CD4-positive, alpha-beta T cell treated with Interleukin-17A for 4 hours (primary cell): ENCODE results near the gene SERTM2.

Experiments used
- DNase-seq: peaks from one replicate; pipeline ENCODE4 v3.0.0-alpha.2; 2020; ENCODE audit warnings: mixed read lengths

SERTM2 gene

GRCh38 chrX:111561851-111562250 is 50.4 kb downstream of the SERTM2 start:
- no peak for DNase-seq

GRCh38 chrX:111567542-111568255 is 56.3 kb downstream of the SERTM2 start:
- DNase-seq = no peak

- DNase-seq = no peak
Observed at GRCh38 chrX:111568354-111568753, 56.9 kb downstream of the SERTM2 start.

- DNase-seq = no peak
Observed at GRCh38 chrX:111568817-111569216, 57.4 kb downstream of the SERTM2 start.
